GM18858 (cell line): Measurements from ENCODE around the gene KRT1.

Experiments used
- ATAC-seq: cut with Tn5 transposase; IDR thresholded peaks from one replicate; pipeline ENCODE4 v1.9.1; 2021; ENCODE audit not compliant: unreplicated experiment

KRT1 gene

DNA sequence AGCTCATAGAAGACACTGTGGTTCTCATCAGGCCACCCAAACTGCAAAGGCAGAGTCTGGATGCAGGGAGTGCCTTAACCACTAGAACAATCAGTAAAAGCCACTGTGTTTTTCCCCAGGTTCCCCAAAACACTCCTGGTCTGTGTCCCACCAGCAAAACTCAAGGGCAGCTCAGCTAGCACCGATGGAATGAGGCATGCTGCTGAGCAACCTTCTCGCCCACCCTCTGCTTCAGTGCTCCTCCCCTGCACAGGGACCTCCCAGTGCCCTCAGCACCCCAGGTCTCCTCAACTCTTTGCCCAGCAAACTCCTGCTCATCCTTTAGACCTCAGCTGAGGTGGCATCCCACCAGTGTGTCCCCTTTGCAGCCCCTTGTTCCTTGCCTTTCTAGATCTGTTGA is 19.2 kb upstream of the KRT1 start:
- no peak for ATAC-seq

DNA sequence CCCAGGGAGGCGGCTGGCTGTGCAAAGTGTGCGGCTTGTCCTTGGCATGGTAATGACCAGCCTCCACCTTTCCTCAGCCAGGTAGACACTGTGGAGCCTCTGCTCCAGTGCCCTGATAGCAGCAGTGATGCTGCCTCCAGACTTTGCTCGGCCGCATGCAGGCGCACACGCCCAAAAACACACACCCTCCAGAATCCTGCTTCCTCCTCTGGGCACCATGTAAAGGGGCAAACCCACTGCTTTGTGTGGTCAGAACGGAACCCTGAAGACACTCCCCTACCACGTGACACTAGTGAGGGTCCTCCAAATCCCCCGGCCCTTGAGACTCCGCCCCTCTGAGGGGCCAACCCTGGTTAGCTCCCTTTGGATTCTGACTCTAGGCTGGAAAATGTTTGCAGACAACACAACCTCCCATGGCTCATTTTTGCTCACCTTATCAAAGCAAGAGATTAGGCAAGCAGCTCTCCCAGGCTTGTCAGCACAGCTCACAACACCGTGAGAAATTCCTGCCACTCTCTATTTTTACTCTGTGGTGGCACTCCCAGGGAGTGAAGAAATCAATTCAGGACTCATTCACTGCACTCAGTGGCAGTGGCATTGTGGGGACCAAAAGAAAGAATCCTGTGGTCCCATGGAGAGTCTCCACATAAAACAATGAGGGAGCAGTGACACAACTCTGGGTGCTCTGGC is 18.6 kb upstream of the KRT1 start:
- no peak for ATAC-seq

- no peak for ATAC-seq
Measured at GRCh38 chr12:52697058-52697582, 16.9 kb upstream of the KRT1 start.

DNA sequence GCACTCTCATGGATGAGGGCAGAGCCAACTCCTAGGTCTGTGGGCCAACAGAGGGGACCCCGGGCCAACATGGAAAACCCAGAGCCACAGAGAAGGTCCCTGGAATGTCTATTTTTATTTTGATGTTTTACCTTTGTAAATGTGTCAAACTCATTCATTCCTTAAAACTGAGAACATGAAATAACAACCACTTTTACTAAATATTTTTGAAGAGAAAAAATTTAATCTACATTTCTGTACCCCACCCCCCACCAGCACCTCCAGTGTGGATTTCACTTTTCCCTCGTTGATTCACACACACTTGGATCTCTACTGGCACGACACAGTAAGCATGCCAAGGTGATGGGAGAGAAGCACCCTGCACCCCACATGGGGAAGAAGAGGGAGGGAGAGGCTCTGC is 16.4 kb upstream of the KRT1 start:
- ATAC-seq: no peak

GRCh38 chr12:52695039-52695438 is 14.8 kb upstream of the KRT1 start:
- ATAC-seq: no peak

- ATAC-seq: no peak
Measured at GRCh38 chr12:52694151-52694550, 13.9 kb upstream of the KRT1 start.

DNA sequence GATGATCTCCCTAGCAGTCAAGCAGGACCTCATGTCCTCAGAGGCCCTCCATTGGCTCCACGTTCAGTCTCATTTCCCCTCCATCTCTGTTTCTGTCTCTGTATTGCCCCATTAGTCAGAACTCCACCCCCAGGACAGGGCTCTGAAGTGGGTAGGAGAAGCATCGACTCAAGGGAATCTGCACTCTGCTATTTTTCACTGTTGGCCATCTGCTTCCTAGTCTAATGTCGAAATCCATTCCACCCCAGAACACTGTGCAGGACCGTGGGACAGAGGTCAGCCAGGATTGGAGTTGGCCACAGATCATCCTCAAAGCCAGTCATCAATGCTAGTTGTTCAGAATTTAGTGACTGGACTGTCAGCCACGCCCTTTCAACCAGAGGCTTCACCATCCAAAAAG is 13.1 kb upstream of the KRT1 start:
- no peak for ATAC-seq

DNA sequence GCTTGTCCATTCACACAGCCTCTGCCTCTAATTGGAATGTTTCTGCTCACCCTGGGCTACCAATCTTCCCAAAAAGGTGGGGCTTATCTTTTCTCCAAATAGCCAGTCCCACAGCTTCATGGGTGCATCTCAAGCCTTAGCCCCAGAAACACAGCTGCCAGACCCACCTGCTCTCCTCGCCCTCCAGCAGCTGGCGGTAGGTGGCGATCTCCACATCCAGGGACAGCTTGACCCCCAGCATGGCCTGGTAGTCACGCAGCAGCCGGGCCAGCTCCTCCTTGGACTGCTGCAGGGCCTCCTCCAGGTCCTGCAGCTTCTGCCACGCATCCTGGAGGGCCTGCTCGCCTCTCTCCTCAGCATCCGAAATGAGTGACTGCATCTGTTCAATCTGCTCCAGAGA is 12.0 kb upstream of the KRT1 start:
- no peak for ATAC-seq

DNA sequence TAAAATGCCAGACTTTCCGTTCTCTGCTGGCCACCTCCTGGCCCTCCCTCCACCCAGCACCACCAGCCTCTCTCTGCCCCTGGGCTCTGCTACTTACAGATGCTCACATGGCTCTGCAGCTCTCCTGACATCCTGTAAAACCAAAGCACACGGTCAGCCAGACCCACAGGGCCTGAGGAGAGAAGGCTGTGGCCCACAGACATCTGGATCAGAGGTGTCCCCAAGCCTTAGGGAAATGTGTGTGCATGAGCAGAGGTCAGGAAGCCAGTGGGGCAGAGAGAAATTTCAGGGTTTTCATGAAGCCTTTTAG is 11.6 kb upstream of the KRT1 start:
- no peak for ATAC-seq

- no peak for ATAC-seq
Measured at GRCh38 chr12:52691076-52691840, 11.1 kb upstream of the KRT1 start.

- ATAC-seq: no peak
Measured at GRCh38 chr12:52690351-52691075, 10.3 kb upstream of the KRT1 start.

DNA sequence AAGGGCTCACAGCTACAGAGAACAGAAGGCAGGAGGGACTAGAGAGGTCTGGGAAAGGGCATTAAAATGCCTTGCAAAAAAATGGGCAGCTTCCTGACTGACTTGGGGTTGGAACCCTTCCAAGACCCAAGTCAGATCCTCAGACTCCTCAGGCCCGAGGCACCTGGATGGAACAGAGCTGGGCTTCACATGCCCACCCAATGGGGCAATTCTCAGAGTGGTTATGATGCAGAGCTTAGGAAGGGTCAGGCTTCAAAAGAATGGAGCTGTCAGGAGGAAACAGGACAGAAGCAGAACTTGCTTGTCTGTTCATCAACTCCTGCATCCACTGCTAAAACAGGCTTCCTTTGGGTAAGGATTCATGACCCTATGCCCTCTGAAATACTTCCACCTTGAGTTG is 9.7 kb upstream of the KRT1 start:
- no peak for ATAC-seq

- no peak for ATAC-seq
Measured at GRCh38 chr12:52689239-52689638, 9.0 kb upstream of the KRT1 start.

DNA sequence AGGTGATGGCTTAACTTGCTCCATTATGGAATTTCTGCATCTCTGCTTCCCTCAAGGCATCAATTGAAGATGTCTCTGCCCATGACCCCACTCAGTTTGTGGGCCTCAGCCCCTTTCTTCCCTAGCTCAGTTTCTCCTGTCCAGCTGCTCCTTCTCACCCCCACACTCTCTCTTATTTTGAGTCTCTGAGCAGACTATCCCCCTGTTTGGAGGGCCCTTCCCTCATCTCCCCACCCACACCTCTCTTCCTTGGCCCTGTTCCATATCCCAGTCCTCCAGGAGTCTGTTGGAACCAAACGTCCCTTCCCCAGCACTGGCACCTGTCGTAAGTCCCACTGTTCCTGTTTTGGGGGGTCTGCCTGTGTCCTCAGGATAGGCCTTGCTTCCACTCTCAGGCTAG is 8.3 kb upstream of the KRT1 start:
- no peak for ATAC-seq

GRCh38 chr12:52687497-52688385 is 7.5 kb upstream of the KRT1 start:
- ATAC-seq: no peak

- ATAC-seq: no peak
Measured at GRCh38 chr12:52686756-52687487, 6.7 kb upstream of the KRT1 start.

DNA sequence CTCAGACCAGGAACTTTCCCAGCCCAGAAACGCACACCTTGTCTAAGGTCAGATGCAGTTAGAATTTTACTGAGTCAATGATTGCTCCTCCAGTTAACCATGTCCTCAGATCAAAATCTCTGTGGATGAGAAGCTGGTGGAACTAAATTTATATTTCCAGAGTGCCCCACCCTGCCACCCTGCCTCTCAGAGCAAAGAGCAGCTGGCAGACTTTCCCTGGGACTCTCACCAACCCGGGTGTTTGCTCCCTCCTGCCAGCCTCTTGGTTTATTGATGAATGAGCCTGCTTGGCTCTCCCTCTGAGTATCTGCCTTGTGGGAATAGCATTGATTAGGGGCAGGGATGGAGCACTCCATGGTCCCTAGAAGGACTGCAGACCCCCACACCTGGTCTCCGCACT is 5.9 kb upstream of the KRT1 start:
- ATAC-seq: no peak

- ATAC-seq: no peak
Measured at GRCh38 chr12:52685406-52685890, 5.2 kb upstream of the KRT1 start.

DNA sequence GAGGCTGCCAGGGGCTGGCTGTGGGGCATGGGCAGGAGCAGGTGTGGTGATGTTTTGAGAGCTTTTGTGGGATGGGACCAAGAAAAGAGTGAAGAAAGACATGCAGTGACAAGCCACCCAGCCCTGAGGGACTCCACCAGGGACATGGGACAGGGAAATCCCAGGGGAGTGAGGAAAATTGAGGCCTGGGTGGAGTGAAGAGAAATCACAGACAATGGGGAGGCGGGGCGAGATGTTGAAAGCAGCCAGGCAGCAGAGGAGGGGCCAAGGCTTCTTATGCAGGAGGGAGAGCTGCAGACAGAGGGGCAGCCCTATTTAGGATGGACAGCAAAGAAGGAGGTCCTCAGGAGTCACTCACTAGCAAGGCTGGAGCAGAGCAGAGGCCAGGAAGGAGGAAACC is 4.2 kb upstream of the KRT1 start:
- ATAC-seq: no peak

- ATAC-seq: no peak
Measured at GRCh38 chr12:52683575-52684300, 3.5 kb upstream of the KRT1 start.
